Ishikawa (cell line): ENCODE results near the gene EIF3M.

Experiments
- CEBPB ChIP-seq: IDR thresholded peaks from 2 replicates; pipeline ENCODE4 v1.6.1; 2012
- NFIC ChIP-seq: IDR thresholded peaks from 2 replicates; pipeline ENCODE4 v1.6.1; 2012
- TF ChIP-seq, protein P1 (sequence below): IDR thresholded peaks from 2 replicates; pipeline ENCODE4 v1.6.1; 2012; ENCODE audit warnings: low read depth, mild to moderate bottlenecking

DNA sequence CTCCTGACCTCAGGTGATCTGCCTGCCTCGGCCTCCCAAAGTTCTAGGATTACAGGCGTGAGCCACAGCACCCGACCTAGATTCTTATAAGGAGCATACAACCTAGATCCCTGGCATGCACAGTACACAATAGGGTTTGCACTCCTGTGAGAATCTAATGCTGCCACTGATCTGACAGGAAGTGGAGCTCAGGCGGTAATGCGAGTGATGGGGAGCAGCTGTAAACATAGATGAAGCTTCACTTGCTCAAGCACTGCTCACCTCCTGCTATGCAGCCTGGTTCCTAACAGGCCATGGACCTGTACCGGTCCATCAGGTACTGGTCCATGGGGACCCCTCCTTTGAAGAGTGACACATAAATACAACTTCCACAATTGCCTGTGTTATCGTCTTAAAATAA, 44.8 kb upstream of the EIF3M start:
- TF ChIP-seq, protein P1, sequence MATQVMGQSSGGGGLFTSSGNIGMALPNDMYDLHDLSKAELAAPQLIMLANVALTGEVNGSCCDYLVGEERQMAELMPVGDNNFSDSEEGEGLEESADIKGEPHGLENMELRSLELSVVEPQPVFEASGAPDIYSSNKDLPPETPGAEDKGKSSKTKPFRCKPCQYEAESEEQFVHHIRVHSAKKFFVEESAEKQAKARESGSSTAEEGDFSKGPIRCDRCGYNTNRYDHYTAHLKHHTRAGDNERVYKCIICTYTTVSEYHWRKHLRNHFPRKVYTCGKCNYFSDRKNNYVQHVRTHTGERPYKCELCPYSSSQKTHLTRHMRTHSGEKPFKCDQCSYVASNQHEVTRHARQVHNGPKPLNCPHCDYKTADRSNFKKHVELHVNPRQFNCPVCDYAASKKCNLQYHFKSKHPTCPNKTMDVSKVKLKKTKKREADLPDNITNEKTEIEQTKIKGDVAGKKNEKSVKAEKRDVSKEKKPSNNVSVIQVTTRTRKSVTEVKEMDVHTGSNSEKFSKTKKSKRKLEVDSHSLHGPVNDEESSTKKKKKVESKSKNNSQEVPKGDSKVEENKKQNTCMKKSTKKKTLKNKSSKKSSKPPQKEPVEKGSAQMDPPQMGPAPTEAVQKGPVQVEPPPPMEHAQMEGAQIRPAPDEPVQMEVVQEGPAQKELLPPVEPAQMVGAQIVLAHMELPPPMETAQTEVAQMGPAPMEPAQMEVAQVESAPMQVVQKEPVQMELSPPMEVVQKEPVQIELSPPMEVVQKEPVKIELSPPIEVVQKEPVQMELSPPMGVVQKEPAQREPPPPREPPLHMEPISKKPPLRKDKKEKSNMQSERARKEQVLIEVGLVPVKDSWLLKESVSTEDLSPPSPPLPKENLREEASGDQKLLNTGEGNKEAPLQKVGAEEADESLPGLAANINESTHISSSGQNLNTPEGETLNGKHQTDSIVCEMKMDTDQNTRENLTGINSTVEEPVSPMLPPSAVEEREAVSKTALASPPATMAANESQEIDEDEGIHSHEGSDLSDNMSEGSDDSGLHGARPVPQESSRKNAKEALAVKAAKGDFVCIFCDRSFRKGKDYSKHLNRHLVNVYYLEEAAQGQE: no peak
- TF ChIP-seq NFIC (no peak), CEBPB (no peak)
